AG04449 (cell line): ENCODE results near the gene FHOD3.

ENCODE experiments used
- CTCF ChIA-PET: fragments of 350-600 bp; formaldehyde crosslinking; extraction: SDS; loops from one replicate; lab custom pipeline; 2021; ENCODE audit warnings: antibody characterized with exemption; lab: Yijun Ruan, JAX
- POLR2A ChIA-PET: fragments of 400-600, 350-600 bp; formaldehyde crosslinking; extraction: SDS; loops from one replicate; lab custom pipeline; 2020; ENCODE audit warnings: antibody characterized with exemption, inconsistent platforms; lab: Yijun Ruan, JAX
- DNase-seq: peaks from one replicate; pipeline ENCODE4 v3.0.0-alpha.2; 2010; ENCODE audit warnings: low read depth, low spot score
- H3K4me3 ChIP-seq: 2 replicates; pipeline ENCODE4 v1.5.1; 2011; ENCODE audit warnings: low read depth, mild to moderate bottlenecking, control low read depth, low read length
- CTCF ChIP-seq: IDR thresholded peaks from one replicate; pipeline ENCODE4 v1.5.1; 2011; ENCODE audit warnings: mild to moderate bottlenecking, moderate library complexity, low read length, control low read depth, inconsistent platforms; ENCODE audit not compliant: insufficient read depth; ENCODE audit errors: missing control alignments

The FHOD3 gene

DNA sequence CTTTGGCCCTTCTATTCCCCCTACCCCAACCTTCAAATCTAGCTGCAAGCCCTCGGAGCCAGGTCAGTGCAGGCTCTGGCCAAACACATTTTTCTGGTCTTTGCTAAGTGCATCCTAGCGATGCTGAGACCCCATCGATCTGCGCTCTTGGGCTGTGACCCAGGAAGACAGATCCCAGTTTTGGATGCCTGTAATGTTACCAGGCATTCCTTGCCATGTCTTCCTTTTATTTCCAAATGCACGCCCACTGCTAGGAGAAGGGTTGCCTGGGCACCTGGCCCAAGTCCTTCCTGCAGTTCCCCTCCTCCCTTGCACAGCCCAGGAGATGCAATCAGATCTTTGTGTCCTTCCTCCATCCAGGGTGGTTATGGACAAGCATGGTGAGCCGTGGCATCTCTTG is 406.6 kb downstream of the FHOD3 start:
- DNase-seq, result no peak
- ChIA-PET POLR2A (no interaction called here), CTCF (interaction anchor here (1.3 to 4.3 kb wide), 3 partner anchors 10 to 17 kb away, joined by 4 to 25 read pairs (median 4); no protein-coding TSS in a partner anchor)
- TF ChIP-seq CTCF, result no peak
- H3K4me3 ChIP-seq, result no peak overlapping the region

DNA sequence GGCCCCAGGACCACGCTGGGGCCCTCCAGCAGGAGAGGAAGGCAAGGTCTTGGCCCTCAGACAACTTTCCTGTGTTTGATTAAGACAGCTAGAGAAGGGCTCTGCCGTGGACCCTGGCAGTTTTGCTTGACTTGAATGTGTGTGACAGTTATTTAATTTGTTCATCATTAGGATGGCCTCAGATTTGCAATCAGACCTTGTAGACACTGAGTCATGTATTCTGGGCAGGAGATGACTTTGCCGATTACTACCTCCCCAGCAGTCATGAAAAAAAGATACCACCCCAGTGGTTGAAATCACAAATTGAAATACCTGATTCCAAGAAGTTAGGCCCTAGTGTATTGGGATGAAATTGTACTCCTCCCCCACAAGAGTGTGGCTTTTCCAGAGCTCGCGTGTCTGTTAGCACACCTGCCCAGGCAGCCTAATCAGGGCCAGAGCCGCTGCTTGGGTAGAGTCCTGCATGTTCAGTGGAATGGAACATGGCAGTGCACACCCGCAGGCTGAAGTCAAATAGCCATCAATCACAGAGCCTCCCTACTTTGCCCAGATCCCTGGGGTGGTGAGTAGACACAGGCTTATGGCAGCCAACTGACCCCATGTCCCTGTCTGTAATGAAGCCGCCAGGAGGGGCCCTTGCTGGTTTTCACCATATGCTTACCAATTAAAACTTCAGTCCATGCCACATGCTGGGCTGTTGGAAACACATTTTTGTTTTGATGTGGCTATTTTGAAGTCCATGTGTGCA is 408.8 kb downstream of the FHOD3 start:
- no peak for DNase-seq
- H3K4me3 ChIP-seq, result no peak overlapping the region
- ChIA-PET CTCF (interaction anchor here (1.6 to 4.3 kb wide), 2 partner anchors 19 to 21 kb away, joined by 3 to 25 read pairs; no protein-coding TSS in a partner anchor), POLR2A (no interaction called here)
- no peak for TF ChIP-seq CTCF

- ChIA-PET CTCF (interaction anchor here (1.4 to 4.3 kb wide), 2 partner anchors 19 to 21 kb away, joined by 4 to 25 read pairs; no protein-coding TSS in a partner anchor), POLR2A (no interaction called here)
Measured at GRCh38 chr18:36708366-36708765, 410.9 kb downstream of the FHOD3 start.

DNA sequence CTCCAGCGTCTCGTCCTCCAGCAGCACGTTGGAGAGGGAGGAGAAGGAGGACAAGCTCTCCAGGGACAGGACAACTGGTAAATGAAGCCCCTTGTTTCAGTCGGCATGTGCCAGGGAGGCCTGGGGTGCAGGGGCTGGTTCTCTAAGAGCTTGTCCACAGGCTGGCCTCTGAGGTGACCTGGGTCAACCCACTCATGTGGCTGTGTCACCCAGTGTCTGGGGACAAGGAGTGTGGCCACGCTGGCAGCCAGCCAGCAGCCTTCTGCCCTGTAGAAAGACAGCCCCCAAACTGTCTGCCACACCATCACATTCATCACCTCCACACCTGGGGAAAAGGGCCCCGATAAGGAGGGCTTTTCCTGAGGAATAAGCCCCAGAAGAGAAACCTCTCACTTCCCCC is 411.8 kb downstream of the FHOD3 start:
- ChIA-PET CTCF (no interaction called here), POLR2A (no interaction called here)
- no peak for TF ChIP-seq CTCF

More at GRCh38 chr18:36708366-36708765, 410.9 kb downstream of the FHOD3 start:
- TF ChIP-seq CTCF, result no peak
- no peak overlapping the region for H3K4me3 ChIP-seq
- no peak for DNase-seq

GRCh38 chr18:36711014-36711725 is 413.7 kb downstream of the FHOD3 start:
- CTCF ChIA-PET, result interaction anchor here (0.5 to 4.1 kb wide), 6 partner anchors 10 to 538 kb away, joined by 3 to 32 read pairs (median 3); no protein-coding TSS in a partner anchor
- TF ChIP-seq CTCF, result no peak
- POLR2A ChIA-PET, result interaction anchor here (1.9 kb wide), 1 partner anchor 19 kb away, joined by 6 read pairs; no protein-coding TSS in a partner anchor
- H3K4me3 ChIP-seq, result no peak overlapping the region
- DNase-seq, result no peak

More for the DNA sequence above, 411.8 kb downstream of the FHOD3 start:
- no peak for DNase-seq
- H3K4me3 ChIP-seq, result no peak overlapping the region

DNA sequence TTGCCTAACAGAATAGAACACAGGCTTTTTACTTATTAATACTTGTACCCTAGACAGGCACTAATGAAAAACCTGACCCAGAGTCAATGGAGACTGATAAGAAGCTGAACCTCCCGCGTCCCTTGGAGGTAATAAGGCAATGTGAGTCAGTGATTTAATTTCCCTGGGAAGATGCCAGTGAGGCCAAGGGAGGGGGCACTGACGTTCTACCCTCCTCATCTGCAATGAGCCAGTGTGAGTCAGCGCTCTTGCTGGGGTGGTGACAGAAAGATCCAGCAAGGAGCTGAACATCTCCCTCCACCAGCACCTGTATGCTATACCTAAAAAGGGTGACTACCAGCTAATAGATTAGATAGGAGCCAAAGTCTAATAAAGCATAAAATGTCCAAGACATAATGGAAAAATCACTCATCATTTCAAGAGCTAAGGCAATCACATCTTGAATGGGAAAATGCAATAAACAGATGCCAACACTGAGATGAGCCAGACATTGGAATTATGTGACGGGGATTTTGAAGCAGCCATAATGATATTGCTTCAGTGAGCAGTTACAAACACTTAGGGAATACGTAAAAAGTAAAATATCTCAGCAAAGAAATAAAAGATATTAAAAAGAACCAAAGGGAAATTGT is 414.4 kb downstream of the FHOD3 start:
- ChIA-PET POLR2A (interaction anchor here (1.9 kb wide), 1 partner anchor 20 kb away, joined by 6 read pairs; no protein-coding TSS in a partner anchor), CTCF (interaction anchor here (1.0 to 4.1 kb wide), 6 partner anchors 9 to 49 kb away, joined by 3 to 32 read pairs (median 3); no protein-coding TSS in a partner anchor)
- no peak overlapping the region for H3K4me3 ChIP-seq
- TF ChIP-seq CTCF, result no peak
- peak; percentile 50 for DNase-seq
